HepG2 (cell line): ENCODE measurements around the gene HAGH. TPM values are rescaled to one million over a fixed set of nuclear protein-coding genes. Genes with fewer than 3 reads are reported as not detected.
A peak's percentile ranks its signal among the peaks of the same experiment; 100 is the strongest.

Experiments
- ATAC-seq: fragments of 200-7000 bp; cut with Tn5 transposase; 3 replicates; pipeline ENCODE4 v1.9.1; 2020; ENCODE audit warnings: mild to moderate bottlenecking, moderate library complexity
- BruUV-seq: library from RNA; stranded (reverse); fragments of 400-500 nt; replicated peaks from 2 replicates; lab custom pipeline; 2021; lab: Mats Ljungman, UMichigan
- CTCF ChIA-PET: fragments of 300-600 bp; formaldehyde crosslinking; extraction: SDS; loops from one replicate; lab custom pipeline; 2021; ENCODE audit warnings: low total read pairs, inconsistent platforms, low intra/inter-chr PET ratio; lab: Yijun Ruan, JAX
- POLR2A ChIA-PET: fragments of 350-600 bp; sonication (Branson Sonifier 250); formaldehyde crosslinking; loops from one replicate; lab custom pipeline; 2020; ENCODE audit warnings: antibody characterized with exemption, inconsistent platforms; lab: Yijun Ruan, JAX
- DNase-seq: peaks from one replicate; pipeline ENCODE4 v3.0.0-alpha.2; 2015; ENCODE audit warnings: low spot score
- FAIRE-seq: peaks from 3 replicates; lab custom pipeline; 2011; peaks lifted over from hg19 to GRCh38; lab: Jason Lieb, UNC
- H2AFZ ChIP-seq: one replicate; pipeline ENCODE4 v1.6.1; 2011; ENCODE audit warnings: low read length, inconsistent platforms
- H3K27ac ChIP-seq: fragments of 300-600 bp; 3 replicates; pipeline ENCODE4 v1.8.0; 2011; ENCODE audit warnings: mixed run types, mild to moderate bottlenecking, mixed read lengths, low read length, inconsistent platforms; ENCODE audit not compliant: insufficient read depth; ENCODE audit errors: extremely low read length
- H3K27me3 ChIP-seq, 2 experiments: fragments of 200-600 bp in 1 of 2; 2 replicates in 1 of 2; 3 replicates in 1 of 2; pipeline versions ENCODE4 v1.6.0 to v1.8.0; 2011; ENCODE audit warnings: low read length in 2 of 2, mild to moderate bottlenecking in 2 of 2, moderate library complexity in 2 of 2, inconsistent platforms in 1 of 2; ENCODE audit not compliant: insufficient read depth in 2 of 2, control insufficient read depth in 1 of 2
- H3K36me3 ChIP-seq, 2 experiments: fragments of 200-600 bp in 1 of 2; replicated peaks in 1 of 2; 2 replicates in 1 of 2; 3 replicates in 1 of 2; pipeline versions ENCODE4 v1.5.1 to v1.8.0; 2011; ENCODE audit warnings: low read length in 2 of 2, inconsistent platforms in 1 of 2; ENCODE audit not compliant: insufficient read depth in 2 of 2, control insufficient read depth in 1 of 2
- H3K4me1 ChIP-seq: 2 replicates; pipeline ENCODE4 v1.5.1; 2012; ENCODE audit warnings: low read length, inconsistent platforms; ENCODE audit not compliant: insufficient read depth
- H3K4me2 ChIP-seq: 2 replicates; pipeline ENCODE4 v1.6.0; 2011; ENCODE audit warnings: low read depth, low read length, inconsistent platforms
- H3K4me3 ChIP-seq, 3 experiments: fragments of 200-600 bp in 1 of 3; sonication (generic), shearing (Covaris generic) in 1 of 3; replicated peaks in 1 of 3; 2 replicates each; pipeline ENCODE4 v1.5.1; 2011 to 2016; ENCODE audit warnings: low read length in 3 of 3, inconsistent platforms in 2 of 3, low read depth in 2 of 3, mild to moderate bottlenecking in 2 of 3, control low read depth in 1 of 3, mixed read lengths in 1 of 3; ENCODE audit not compliant: insufficient read depth in 1 of 3
- H3K79me2 ChIP-seq: one replicate; pipeline ENCODE4 v1.6.1; 2011; ENCODE audit warnings: low read length, inconsistent platforms; ENCODE audit not compliant: insufficient read depth
- H3K9ac ChIP-seq: 2 replicates; pipeline ENCODE4 v1.6.0; 2011; ENCODE audit warnings: mild to moderate bottlenecking, low read depth, low read length, inconsistent platforms; ENCODE audit not compliant: insufficient read depth
- H3K9me3 ChIP-seq: 2 replicates; pipeline ENCODE4 v1.5.1; 2012; ENCODE audit warnings: mild to moderate bottlenecking, low read length
- H4K20me1 ChIP-seq: 2 replicates; pipeline ENCODE4 v1.6.0; 2011; ENCODE audit warnings: inconsistent platforms, mild to moderate bottlenecking, low read length, moderate library complexity; ENCODE audit not compliant: insufficient read depth
- CSRNP1 ChIP-seq: sonication (generic); formaldehyde crosslinking; IDR thresholded peaks from 2 replicates; pipeline ENCODE4 v1.8.1; 2023; ENCODE audit warnings: mild to moderate bottlenecking, missing genetic modification reagents
- MBD4 ChIP-seq: IDR thresholded peaks from 2 replicates; pipeline ENCODE4 v1.6.1; 2012; ENCODE audit warnings: low read length, inconsistent platforms, borderline replicate concordance
- MED8 ChIP-seq: sonication (generic); formaldehyde crosslinking; IDR thresholded peaks from 2 replicates; pipeline ENCODE4 v1.8.1; 2023; ENCODE audit warnings: mild to moderate bottlenecking, missing genetic modification reagents; ENCODE audit not compliant: insufficient replicate concordance
- RBFOX2 ChIP-seq: fragments of 200-400 bp; formaldehyde crosslinking; IDR thresholded peaks from 2 replicates; pipeline ENCODE4 v1.6.1; 2017; ENCODE audit warnings: low read depth, mild to moderate bottlenecking, low read length
- ZNF503 ChIP-seq: sonication (generic); formaldehyde crosslinking; IDR thresholded peaks from 2 replicates; pipeline ENCODE4 v1.4.0; 2020; ENCODE audit warnings: missing genetic modification reagents
- ZNF737 ChIP-seq: sonication (generic); formaldehyde crosslinking; IDR thresholded peaks from 2 replicates; pipeline ENCODE4 v1.5.0; 2020; ENCODE audit warnings: missing genetic modification reagents, mild to moderate bottlenecking, borderline replicate concordance
- WGBS: methylation state at CpG from one replicate; pipeline ENCODE4 v1.1.6; 2017; ENCODE audit warnings: low lambda C conversion rate; 5-methylcytosine and 5-hydroxymethylcytosine counted together
- in situ Hi-C: cut with HindIII; loops from 2 replicates; pipeline ENCODE4 v1.10.0; 2017; ENCODE audit warnings: low pct_unique_long_range_greater_than_20kb; ENCODE audit not compliant: extremely low pct_ligation_motif_present
- intact Hi-C: fragments of 100-400 bp; cut with micrococcal nuclease; formaldehyde crosslinking; loops from one replicate; pipeline ENCODE4 v1.10.0; 2022; ENCODE audit not compliant: unreplicated experiment
- polyA plus RNA-seq, 8 experiments: library from polyadenylated mRNA; depleted of rRNA in 3 of 8; stranded (reverse) in 7 of 8; unstranded in 1 of 8; fragments of >200 nt; fragmentation: Illumina TruSeq in 4 of 8; extraction: Trizol in 4 of 8; gene quantifications; 2 replicates each; pipeline versions ENCODE4 v1.2.1 to v1.2.3, GENCODE V29; 2011 to 2016; ENCODE audit warnings: low read depth in 4 of 8, missing spikeins in 1 of 8, mixed read lengths in 1 of 8; ENCODE audit not compliant: insufficient read depth in 1 of 8
- total RNA-seq, 5 experiments: library from RNA; depleted of rRNA; stranded (reverse); fragments of >200 nt; fragmentation: Illumina TruSeq; extraction: Trizol; gene quantifications; 2 replicates each; pipeline ENCODE4 v1.2.3, GENCODE V29; 2016; ENCODE audit warnings: low read depth in 1 of 5
- TF ChIP-seq, protein P1 (sequence below): sonication (generic); formaldehyde crosslinking; IDR thresholded peaks from 2 replicates; pipeline ENCODE4 v1.4.0; 2020; ENCODE audit warnings: mild to moderate bottlenecking, missing genetic modification reagents

The HAGH gene
- total and polyA plus RNA-seq, 2 of the 13 experiments (the other 11 are each of a cell fraction or from before 2014, with no cell fraction given), result 70.4 to 95.4 TPM

GRCh38 chr16:1789643-1790045 is 37.0 kb downstream of the HAGH start (continued):
- TF ChIP-seq ZNF503 (CRISPR knock-in tag), result no peak
- no peak for TF ChIP-seq ZNF737 (CRISPR knock-in tag)
- no peak for TF ChIP-seq CSRNP1 (CRISPR knock-in tag)
- TF ChIP-seq MED8 (CRISPR knock-in tag), result no peak
- 0 out of 2 replicates have a peak, but pooled peaks have one; percentile 25 for TF ChIP-seq RBFOX2
- TF ChIP-seq MBD4, result no peak

GRCh38 chr16:1788708-1789100 is 37.9 kb downstream of the HAGH start:
- 91% methylated on average over 14 of the region's 19 CpGs for WGBS
- POLR2A ChIA-PET, result no interaction called here
- in situ Hi-C loops, result no loop called here
- DNase-seq (no peak), ATAC-seq (no peak), FAIRE-seq (no peak)
- H4K20me1 ChIP-seq, result peaks cover 4% of the 10 kb centered on the region; the same call in 1 of the 2 replicates
- TF ChIP-seq, protein P1, sequence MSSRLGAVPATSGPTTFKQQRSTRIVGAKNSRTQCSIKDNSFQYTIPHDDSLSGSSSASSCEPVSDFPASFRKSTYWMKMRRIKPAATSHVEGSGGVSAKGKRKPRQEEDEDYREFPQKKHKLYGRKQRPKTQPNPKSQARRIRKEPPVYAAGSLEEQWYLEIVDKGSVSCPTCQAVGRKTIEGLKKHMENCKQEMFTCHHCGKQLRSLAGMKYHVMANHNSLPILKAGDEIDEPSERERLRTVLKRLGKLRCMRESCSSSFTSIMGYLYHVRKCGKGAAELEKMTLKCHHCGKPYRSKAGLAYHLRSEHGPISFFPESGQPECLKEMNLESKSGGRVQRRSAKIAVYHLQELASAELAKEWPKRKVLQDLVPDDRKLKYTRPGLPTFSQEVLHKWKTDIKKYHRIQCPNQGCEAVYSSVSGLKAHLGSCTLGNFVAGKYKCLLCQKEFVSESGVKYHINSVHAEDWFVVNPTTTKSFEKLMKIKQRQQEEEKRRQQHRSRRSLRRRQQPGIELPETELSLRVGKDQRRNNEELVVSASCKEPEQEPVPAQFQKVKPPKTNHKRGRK (CRISPR knock-in tag), result no peak
- 0 out of 2 replicates have a peak, but pooled peaks have one; percentile 24 for TF ChIP-seq RBFOX2
- H3K79me2 ChIP-seq, result peaks cover 21% of the 10 kb centered on the region
- H3K27ac ChIP-seq, result no peak overlapping the region
- H3K36me3 ChIP-seq, result peaks cover 4 to 7% of the 10 kb centered on the region in 2 experiments; a peak in 3 of 5 replicates
- H3K4me3 ChIP-seq, result no peak overlapping the region
- no peak overlapping the region for H3K9ac ChIP-seq
- peaks cover 16% of the 10 kb centered on the region for H3K4me1 ChIP-seq
- intact Hi-C loops, result no loop called here
- no peaks in the 10 kb centered on the region for H3K27me3 ChIP-seq
- no peak overlapping the region for H2AFZ ChIP-seq
- BruUV-seq, result no TSS peak
- H3K4me2 ChIP-seq, result no peak overlapping the region
- no peaks in the 10 kb centered on the region for H3K9me3 ChIP-seq
- CTCF ChIA-PET, result no interaction called here
